Endothelial cell (in vitro differentiated cells): ENCODE data around the gene TRIM47. TPM values are rescaled to one million over a fixed set of nuclear protein-coding genes. Genes with fewer than 3 reads are reported as not detected.

Source experiments
- DNase-seq: peaks from one replicate; pipeline ENCODE4 v3.0.0; 2021; ENCODE audit warnings: low spot score
- H3K27ac Mint-ChIP-seq: one replicate; pipeline ENCODE4 v1.8.0; 2021; ENCODE audit warnings: mixed read lengths, inconsistent platforms; ENCODE audit not compliant: unreplicated experiment
- H3K27me3 Mint-ChIP-seq: one replicate; pipeline ENCODE4 v1.8.0; 2021; ENCODE audit warnings: mild to moderate bottlenecking, moderate library complexity, mixed read lengths, inconsistent platforms; ENCODE audit not compliant: unreplicated experiment
- H3K36me3 Mint-ChIP-seq: one replicate; pipeline ENCODE4 v1.8.0; 2021; ENCODE audit warnings: mild to moderate bottlenecking, low read depth, mixed read lengths, inconsistent platforms; ENCODE audit not compliant: unreplicated experiment
- H3K4me1 Mint-ChIP-seq: one replicate; pipeline ENCODE4 v1.8.0; 2021; ENCODE audit warnings: mild to moderate bottlenecking, mixed read lengths, inconsistent platforms; ENCODE audit not compliant: unreplicated experiment
- H3K4me3 Mint-ChIP-seq: one replicate; pipeline ENCODE4 v1.8.0; 2021; ENCODE audit warnings: mild to moderate bottlenecking, mixed read lengths, inconsistent platforms; ENCODE audit not compliant: unreplicated experiment
- H3K9me3 Mint-ChIP-seq: one replicate; pipeline ENCODE4 v1.8.0; 2021; ENCODE audit warnings: mixed read lengths, inconsistent platforms; ENCODE audit not compliant: unreplicated experiment
- CTCF ChIP-seq: fragments of 200-600 bp; sonication (generic); IDR thresholded peaks from one replicate; pipeline ENCODE4 v1.5.0; 2021; ENCODE audit warnings: antibody characterized with exemption; ENCODE audit not compliant: unreplicated experiment
- total RNA-seq: library from RNA; stranded (reverse); fragmentation: NEBNext Ultra II Directional; extraction: Animal tissue kit (Norgen Biotek cat#: 25700); gene quantifications from one replicate; pipeline ENCODE4 v1.2.1, GENCODE V29; 2021; ENCODE audit not compliant: unreplicated experiment

The TRIM47 gene
- total RNA-seq, 1 donor from 2014 or later: 4.4 TPM

- Mint-ChIP-seq H3K4me3 (no peak overlapping the region), H3K27me3 (peaks cover 10% of the 10 kb centered on the region), H3K36me3 (peaks cover 5% of the 10 kb centered on the region), H3K9me3 (no peaks in the 10 kb centered on the region), H3K27ac (no peak overlapping the region), H3K4me1 (peaks cover 11% of the 10 kb centered on the region)
- no peak for TF ChIP-seq CTCF
- DNase-seq: no peak
Measured at GRCh38 chr17:75836605-75837004, 41.8 kb downstream of the TRIM47 start.

DNA sequence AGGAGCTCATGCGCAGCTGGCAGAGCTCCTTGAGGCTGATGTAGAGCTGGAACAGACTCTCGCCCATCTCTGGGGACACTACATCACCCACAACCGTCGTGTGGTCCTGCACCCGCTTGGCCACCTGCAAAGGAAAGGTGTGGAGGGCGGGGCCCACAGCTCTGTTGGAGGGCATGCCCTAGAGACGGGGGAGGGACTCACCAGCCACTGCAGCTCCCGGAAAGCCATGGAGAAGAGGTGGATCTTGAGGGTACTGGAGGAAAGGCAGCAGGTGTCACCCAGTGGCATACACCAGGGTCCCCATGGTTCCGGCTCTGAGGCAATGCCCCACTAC, 42.8 kb downstream of the TRIM47 start:
- H3K27me3 Mint-ChIP-seq: peaks cover 10% of the 10 kb centered on the region
- H3K27ac Mint-ChIP-seq: no peak overlapping the region
- H3K4me1 Mint-ChIP-seq: peaks cover 11% of the 10 kb centered on the region
- no peak for TF ChIP-seq CTCF
- no peak for DNase-seq
- no peak overlapping the region for H3K4me3 Mint-ChIP-seq
- H3K36me3 Mint-ChIP-seq: peaks cover 5% of the 10 kb centered on the region
- no peaks in the 10 kb centered on the region for H3K9me3 Mint-ChIP-seq

DNA sequence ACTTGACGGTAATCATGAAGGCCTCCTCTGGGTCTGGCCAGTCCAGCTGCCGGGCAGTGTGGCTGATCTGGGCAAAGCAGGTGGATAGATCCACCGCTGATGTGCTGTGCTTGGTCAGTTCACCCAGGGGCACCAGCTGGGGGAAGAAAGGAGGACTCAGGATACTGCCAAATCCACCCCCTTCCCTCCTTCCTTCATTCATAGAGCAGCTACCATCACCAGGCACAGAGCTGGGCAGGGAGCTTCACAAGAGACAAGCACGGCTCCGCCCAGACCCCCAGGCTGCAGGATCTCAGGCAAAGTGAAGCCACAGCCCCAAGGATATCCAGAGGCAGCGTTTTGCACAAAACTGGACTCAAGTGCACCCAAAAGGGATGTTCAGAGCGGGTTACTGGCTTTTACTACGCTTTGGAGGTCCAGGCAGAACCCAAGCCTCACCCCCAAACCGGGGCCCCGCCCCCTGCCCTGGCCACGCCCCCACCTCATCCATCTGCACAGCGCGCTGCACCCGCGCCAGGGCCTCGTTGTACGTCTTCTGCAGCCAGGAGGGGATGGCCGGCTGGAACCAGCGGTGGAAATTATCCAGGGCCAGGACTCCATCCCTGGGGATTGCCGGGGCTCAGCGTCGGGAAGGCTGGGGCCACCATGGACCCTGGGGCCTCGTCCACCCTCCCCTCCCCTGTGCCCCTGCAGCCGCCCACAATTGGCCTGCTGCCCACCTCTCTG, 43.3 kb downstream of the TRIM47 start:
- no peak for DNase-seq
- H3K9me3 Mint-ChIP-seq: no peaks in the 10 kb centered on the region
- peaks cover 5% of the 10 kb centered on the region for H3K36me3 Mint-ChIP-seq
- H3K4me1 Mint-ChIP-seq: peaks cover 11% of the 10 kb centered on the region
- no peak for TF ChIP-seq CTCF
- H3K4me3 Mint-ChIP-seq: no peak overlapping the region
- H3K27ac Mint-ChIP-seq: no peak overlapping the region
- H3K27me3 Mint-ChIP-seq: peaks cover 10% of the 10 kb centered on the region

DNA sequence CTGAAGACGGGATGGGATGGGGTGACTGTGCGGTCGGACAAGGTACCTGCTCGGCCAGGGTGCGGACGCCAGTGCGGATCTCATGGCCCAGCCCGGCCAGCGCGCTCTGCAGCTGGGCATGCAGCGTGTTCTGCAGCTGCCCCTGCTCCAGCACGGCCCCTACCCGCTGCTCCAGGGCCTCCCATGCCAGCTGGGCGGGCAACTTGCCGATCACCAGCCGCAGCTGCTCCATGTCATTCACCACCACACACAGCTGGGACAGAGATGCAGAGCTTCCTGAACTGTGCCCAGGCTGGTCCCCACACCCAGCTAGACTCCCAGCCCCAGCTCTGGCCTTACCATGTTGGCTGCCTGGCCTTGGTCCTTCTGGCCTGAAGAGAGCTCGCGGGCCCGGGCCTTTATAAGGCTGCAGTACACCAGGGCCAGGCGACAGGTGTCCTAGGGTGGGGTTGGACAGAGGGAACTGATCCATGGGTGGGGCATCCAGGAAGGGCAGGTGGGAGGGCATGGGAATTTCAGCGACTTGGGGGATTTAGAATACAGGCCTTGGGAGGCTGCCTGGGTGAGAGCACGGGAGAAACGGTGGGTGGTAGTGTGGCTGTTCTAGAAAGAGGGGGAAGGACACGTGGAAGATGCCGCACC, 44.0 kb downstream of the TRIM47 start:
- DNase-seq: no peak
- no peak for TF ChIP-seq CTCF
- Mint-ChIP-seq H3K4me1 (peaks cover 11% of the 10 kb centered on the region), H3K27me3 (peaks cover 11% of the 10 kb centered on the region), H3K9me3 (no peaks in the 10 kb centered on the region), H3K36me3 (peaks cover 5% of the 10 kb centered on the region), H3K27ac (no peak overlapping the region), H3K4me3 (no peak overlapping the region)
